ENCODE measurements around the gene NT5C2. TPM values are rescaled to one million over a fixed set of nuclear protein-coding genes. Genes with fewer than 3 reads are reported as not detected.
"Not testable (repeated sequence)": the region's sequence is repeated elsewhere in the genome, so short reads cannot be mapped to it uniquely, and the experiment has no call there.

NT5C2 gene
- polyA plus RNA-seq, 3 donors = 68.6 to 116 (median 81.8) TPM

DNA sequence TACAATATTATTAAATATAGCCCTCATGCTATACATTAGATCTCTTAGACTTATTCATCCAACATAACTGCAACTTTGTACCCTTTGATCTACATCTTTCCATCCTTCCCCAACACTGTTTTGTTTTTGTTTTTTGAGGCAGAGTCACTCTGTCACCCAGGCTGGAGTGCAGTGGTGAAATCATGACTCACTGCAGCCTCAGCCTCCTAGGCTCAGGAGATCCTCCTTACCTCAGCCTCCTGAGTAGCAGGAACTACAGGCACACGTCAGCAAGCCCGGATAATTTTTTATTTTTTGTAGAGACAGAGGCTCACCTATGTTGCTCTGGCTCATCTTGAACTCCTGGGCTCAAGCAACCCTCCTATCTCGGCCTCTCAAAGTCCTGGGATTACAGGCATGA is 53.3 kb downstream of the NT5C2 start:
- Histone ChIP-seq H3K4me2 (replicated peaks; ENCODE audit: extremely low read depth, low read length, poor library complexity, severe bottlenecking) (no peak overlapping the region), H3K36me3 (replicated peaks in 1 of 2; ENCODE audit: control insufficient read depth in 1 of 2, insufficient read depth in 2 of 2, low read length in 2 of 2) (peaks cover 73 to 91% of the 10 kb centered on the region in 2 donors), H3K79me2 (ENCODE audit: insufficient read depth, low read length) (peaks cover 49% of the 10 kb centered on the region), H2AFZ (ENCODE audit: insufficient read depth, low read depth, low read length, poor library complexity, severe bottlenecking) (no peak overlapping the region), H3K4me3 (replicated peaks in 1 of 3; ENCODE audit: low read depth in 2 of 3, low read length in 3 of 3) (no peak overlapping the region), H3K9ac (ENCODE audit: insufficient read depth, low read length, poor library complexity, severe bottlenecking) (no peak overlapping the region), H4K20me1 (ENCODE audit: insufficient read depth, low read length) (peaks cover 86% of the 10 kb centered on the region), H3K4me1 (ENCODE audit: control insufficient read depth in 1 of 2, insufficient read depth in 2 of 2, low read length in 2 of 2) (no peaks in the 10 kb centered on the region), H3K27ac (ENCODE audit: low read depth in 1 of 2, low read length in 2 of 2) (peak overlapping the region in 1 of 2 donors; percentile 39), H3K27me3 (ENCODE audit: control insufficient read depth in 2 of 2, insufficient read depth in 2 of 2, low read length in 2 of 2) (no peaks in the 10 kb centered on the region), H3K9me3 (replicated peaks in 1 of 2; ENCODE audit: control insufficient read depth in 1 of 2, insufficient read depth in 1 of 2, low read length in 2 of 2) (no peaks in the 10 kb centered on the region)
- peaks cover 0 to 10% (median 4%) of the 10 kb centered on the region in 7 donors for H3K9me3 Mint-ChIP-seq
- 86% methylated on average over 2 of the region's 3 CpGs for WGBS (ENCODE audit: insufficient coverage)
- peaks cover 0 to 1% (median 0%) of the 10 kb centered on the region in 3 donors for H3K27me3 Mint-ChIP-seq (ENCODE audit: low read depth in 3 of 3)
- H3K4me1 Mint-ChIP-seq = no peaks in the 10 kb centered on the region
- peak in 1 of 3 donors; percentile 7 for DNase-seq
- TF ChIP-seq, protein P1, sequence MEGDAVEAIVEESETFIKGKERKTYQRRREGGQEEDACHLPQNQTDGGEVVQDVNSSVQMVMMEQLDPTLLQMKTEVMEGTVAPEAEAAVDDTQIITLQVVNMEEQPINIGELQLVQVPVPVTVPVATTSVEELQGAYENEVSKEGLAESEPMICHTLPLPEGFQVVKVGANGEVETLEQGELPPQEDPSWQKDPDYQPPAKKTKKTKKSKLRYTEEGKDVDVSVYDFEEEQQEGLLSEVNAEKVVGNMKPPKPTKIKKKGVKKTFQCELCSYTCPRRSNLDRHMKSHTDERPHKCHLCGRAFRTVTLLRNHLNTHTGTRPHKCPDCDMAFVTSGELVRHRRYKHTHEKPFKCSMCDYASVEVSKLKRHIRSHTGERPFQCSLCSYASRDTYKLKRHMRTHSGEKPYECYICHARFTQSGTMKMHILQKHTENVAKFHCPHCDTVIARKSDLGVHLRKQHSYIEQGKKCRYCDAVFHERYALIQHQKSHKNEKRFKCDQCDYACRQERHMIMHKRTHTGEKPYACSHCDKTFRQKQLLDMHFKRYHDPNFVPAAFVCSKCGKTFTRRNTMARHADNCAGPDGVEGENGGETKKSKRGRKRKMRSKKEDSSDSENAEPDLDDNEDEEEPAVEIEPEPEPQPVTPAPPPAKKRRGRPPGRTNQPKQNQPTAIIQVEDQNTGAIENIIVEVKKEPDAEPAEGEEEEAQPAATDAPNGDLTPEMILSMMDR (IDR thresholded peaks at IDR 0.05) = no peak
- H3K27ac Mint-ChIP-seq = peak overlapping the region in 3 of 7 donors; percentile 4 to 70 (median 66)
- H3K4me3 Mint-ChIP-seq = no peak overlapping the region
- peaks cover 73 to 82% of the 10 kb centered on the region in 2 donors for H3K36me3 Mint-ChIP-seq
- intact Hi-C loops (cut with micrococcal nuclease) = no loop called here

DNA sequence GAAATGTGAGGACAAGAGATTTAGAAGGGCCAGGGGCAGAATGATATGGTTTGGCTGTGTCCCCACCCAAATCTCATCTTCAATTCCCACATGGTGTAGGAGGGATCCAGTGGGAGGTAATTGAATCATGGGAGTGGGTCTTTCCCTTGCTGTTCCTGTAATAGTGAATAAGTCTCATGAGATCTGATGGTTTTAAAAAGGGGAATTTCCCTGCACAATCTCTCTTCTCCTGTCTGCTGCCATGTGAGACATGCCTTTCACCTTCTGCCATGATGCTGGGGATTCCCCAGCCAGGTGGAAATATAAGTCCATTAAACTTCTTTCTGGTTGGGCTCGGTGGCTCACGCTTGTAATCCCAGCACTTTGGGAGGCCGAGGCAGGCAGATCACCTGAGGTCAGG is 57.9 kb downstream of the NT5C2 start:
- H3K9ac ChIP-seq (ENCODE audit: insufficient read depth, low read length, poor library complexity, severe bottlenecking); H3K27ac ChIP-seq (ENCODE audit: low read depth in 1 of 2, low read length in 2 of 2); H3K27me3 ChIP-seq (ENCODE audit: control insufficient read depth in 2 of 2, insufficient read depth in 2 of 2, low read length in 2 of 2); H3K4me3 ChIP-seq (replicated peaks in 1 of 3; ENCODE audit: low read depth in 2 of 3, low read length in 3 of 3); H3K9me3 ChIP-seq (replicated peaks in 1 of 2; ENCODE audit: control insufficient read depth in 1 of 2, insufficient read depth in 1 of 2, low read length in 2 of 2); H3K4me3 Mint-ChIP-seq; H3K27me3 Mint-ChIP-seq (ENCODE audit: low read depth in 3 of 3); H2AFZ ChIP-seq (ENCODE audit: insufficient read depth, low read depth, low read length, poor library complexity, severe bottlenecking); intact Hi-C loops (cut with micrococcal nuclease); H3K4me1 Mint-ChIP-seq; H3K4me2 ChIP-seq (replicated peaks; ENCODE audit: extremely low read depth, low read length, poor library complexity, severe bottlenecking); H3K4me1 ChIP-seq (ENCODE audit: control insufficient read depth in 1 of 2, insufficient read depth in 2 of 2, low read length in 2 of 2): not testable (repeated sequence)
- H3K36me3 ChIP-seq (replicated peaks in 1 of 2; ENCODE audit: control insufficient read depth in 1 of 2, insufficient read depth in 2 of 2, low read length in 2 of 2) = peaks cover 62 to 94% of the 10 kb centered on the region in 2 donors
- Mint-ChIP-seq H3K9me3 (peaks cover 6 to 16% (median 11%) of the 10 kb centered on the region in 7 donors), H3K36me3 (peaks cover 70 to 90% of the 10 kb centered on the region in 2 donors), H3K27ac (peak overlapping the region in 4 of 7 donors; percentile 3 to 57 (median 30))
- peaks cover 40% of the 10 kb centered on the region for H3K79me2 ChIP-seq (ENCODE audit: insufficient read depth, low read length)
- WGBS (ENCODE audit: insufficient coverage) = 100% methylated on average over 2 of the region's 3 CpGs
- peak in 1 of 3 donors; percentile 34 for DNase-seq
- peaks cover 80% of the 10 kb centered on the region for H4K20me1 ChIP-seq (ENCODE audit: insufficient read depth, low read length)

Data from CD14-positive monocyte (primary cell).